Activated CD8-positive, alpha-beta memory T cell treated with anti-CD3 and anti-CD28 coated beads for 48 hours (primary cell): ENCODE data around the gene MSRB2.

Experiments used
- DNase-seq, 3 experiments: peaks; one replicate each; pipeline ENCODE4 v3.0.0-alpha.2; 2020; ENCODE audit warnings: low read depth in 2 of 3, low spot score in 2 of 3

The MSRB2 gene

GRCh38 chr10:23171232-23171876 is 76.0 kb downstream of the MSRB2 start:
- DNase-seq = no peak
